SJSA1 (cell line): ENCODE measurements around the gene SERTAD3. TPM values are rescaled to one million over a fixed set of nuclear protein-coding genes. Genes with fewer than 3 reads are reported as not detected.
A peak's percentile ranks its signal among the peaks of the same experiment; 100 is the strongest.
"Not testable (repeated sequence)": the region's sequence is repeated elsewhere in the genome, so short reads cannot be mapped to it uniquely, and the experiment has no call there.

Experiments used
- DNase-seq, 2 experiments: peaks; one replicate each; pipeline ENCODE4 v3.0.0-alpha.2; 2015 to 2020; ENCODE audit warnings: low spot score in 2 of 2, low read depth in 1 of 2
- H3K27ac ChIP-seq: fragments of 250-450 bp; sonication (Bioruptor Pico); 2 replicates; pipeline ENCODE4 v1.5.1; 2020; ENCODE audit warnings: mild to moderate bottlenecking, moderate library complexity
- H3K27me3 ChIP-seq: fragments of 250-450 bp; sonication (Bioruptor Pico); replicated peaks from 2 replicates; pipeline ENCODE4 v1.5.1; 2020; ENCODE audit warnings: mild to moderate bottlenecking, moderate library complexity
- H3K36me3 ChIP-seq: fragments of 250-450 bp; sonication (Bioruptor Pico); 2 replicates; pipeline ENCODE4 v1.5.1; 2020; ENCODE audit warnings: mild to moderate bottlenecking
- H3K4me1 ChIP-seq: fragments of 250-450 bp; sonication (Bioruptor Pico); replicated peaks from 2 replicates; pipeline ENCODE4 v1.6.1; 2021; ENCODE audit warnings: mild to moderate bottlenecking
- H3K4me3 ChIP-seq: fragments of 250-450 bp; sonication (Bioruptor Pico); 2 replicates; pipeline ENCODE4 v1.5.1; 2020; ENCODE audit warnings: mild to moderate bottlenecking
- H3K9me3 ChIP-seq: fragments of 250-450 bp; sonication (Bioruptor Pico); replicated peaks from 2 replicates; pipeline ENCODE4 v1.5.1; 2020; ENCODE audit warnings: mild to moderate bottlenecking
- total RNA-seq: library from RNA; depleted of rRNA; stranded (reverse); fragments of >200 nt; shearing (Covaris generic); gene quantifications from 2 replicates; pipeline ENCODE4 v1.2.3, GENCODE V29; 2014

The SERTAD3 gene
- total RNA-seq, 1 experiment from 2014 or later: 16.1 TPM

DNA sequence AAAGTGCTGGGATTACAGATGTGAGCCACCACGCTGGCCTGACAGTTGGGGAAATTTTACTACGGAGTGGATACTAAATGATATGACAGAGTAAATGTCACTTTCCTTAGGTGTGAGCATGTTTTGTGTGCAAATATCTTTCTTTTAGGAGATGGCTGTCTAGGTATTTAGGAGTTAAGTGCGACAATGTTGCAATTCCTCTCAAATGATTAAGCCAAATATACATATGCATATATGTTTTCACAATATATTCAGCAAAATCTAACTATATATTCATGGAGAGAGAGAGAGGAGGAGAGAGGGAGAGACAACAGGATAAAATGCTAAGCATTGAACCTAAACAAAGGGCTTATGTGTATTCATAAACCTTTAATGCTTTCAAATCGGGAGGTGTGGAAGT is 5.4 kb upstream of the SERTAD3 start:
- DNase-seq: no peak
- no peaks in the 10 kb centered on the region for H3K9me3 ChIP-seq
- H3K4me3 ChIP-seq: no peak overlapping the region
- H3K27me3 ChIP-seq: no peaks in the 10 kb centered on the region
- 0 out of 2 replicates have a peak, but pooled peaks cover 3% of the 10 kb centered on the region for H3K36me3 ChIP-seq
- H3K27ac ChIP-seq: no peak overlapping the region
- no peaks in the 10 kb centered on the region for H3K4me1 ChIP-seq

DNA sequence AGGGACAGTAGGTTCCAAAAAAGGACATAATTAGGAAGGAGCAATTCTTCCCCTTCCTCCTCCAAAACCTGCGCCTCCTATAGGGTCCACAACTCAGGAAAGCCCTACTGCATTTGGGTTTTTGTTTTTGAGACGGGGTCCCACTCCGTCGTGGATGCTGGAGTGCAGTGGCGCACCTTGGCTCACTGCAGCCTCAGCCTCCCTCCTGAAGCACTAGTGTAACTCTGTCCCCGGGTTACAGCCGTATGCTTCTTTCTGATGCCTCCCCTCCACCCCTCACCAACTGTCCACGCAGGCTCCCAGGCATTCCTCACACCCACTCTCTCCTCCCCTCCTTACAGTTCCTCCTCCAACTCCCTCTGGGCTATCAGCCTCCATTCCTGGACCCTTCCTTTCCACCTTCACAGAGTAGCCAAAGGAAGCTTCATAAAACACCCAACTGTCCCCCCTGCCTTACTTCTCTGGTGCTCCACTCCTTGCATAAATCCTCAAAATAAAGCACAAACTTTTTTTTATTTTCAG is 2.2 kb upstream of the SERTAD3 start:
- H3K4me1 ChIP-seq: peaks cover 7% of the 10 kb centered on the region
- H3K27me3 ChIP-seq: no peaks in the 10 kb centered on the region
- peaks cover 20% of the 10 kb centered on the region for H3K36me3 ChIP-seq
- no peak overlapping the region for H3K4me3 ChIP-seq
- H3K27ac ChIP-seq: no peak overlapping the region
- H3K9me3 ChIP-seq: no peaks in the 10 kb centered on the region
- DNase-seq: no peak

DNA sequence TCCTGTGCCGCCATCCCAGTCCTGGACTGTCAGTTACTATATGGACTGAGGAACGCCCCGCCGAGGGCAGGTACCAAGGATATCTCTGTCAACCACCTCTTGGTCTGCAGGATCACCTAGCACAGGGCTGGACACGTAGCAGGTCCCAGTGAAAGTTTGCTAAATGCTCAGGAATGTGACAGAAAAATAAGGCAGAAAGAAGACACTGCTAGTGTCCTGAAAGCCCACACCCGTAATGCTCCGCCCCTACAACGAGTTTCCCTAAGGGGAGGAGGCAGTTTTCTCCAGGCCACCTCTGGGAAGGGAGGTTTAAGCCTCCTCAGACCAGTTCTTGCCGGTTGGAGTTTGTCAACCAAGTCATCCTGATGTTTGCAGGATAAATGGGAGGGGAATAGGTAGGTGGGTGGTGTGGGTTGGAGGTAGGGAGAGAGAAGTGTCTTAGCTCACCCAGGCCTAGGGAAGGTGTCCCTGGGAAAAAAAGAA is 1.7 kb upstream of the SERTAD3 start:
- H3K4me3 ChIP-seq: no peak overlapping the region
- no peaks in the 10 kb centered on the region for H3K9me3 ChIP-seq
- DNase-seq: no peak
- no peaks in the 10 kb centered on the region for H3K27me3 ChIP-seq
- H3K36me3 ChIP-seq: peaks cover 25% of the 10 kb centered on the region
- peaks cover 7% of the 10 kb centered on the region for H3K4me1 ChIP-seq
- no peak overlapping the region for H3K27ac ChIP-seq

DNA sequence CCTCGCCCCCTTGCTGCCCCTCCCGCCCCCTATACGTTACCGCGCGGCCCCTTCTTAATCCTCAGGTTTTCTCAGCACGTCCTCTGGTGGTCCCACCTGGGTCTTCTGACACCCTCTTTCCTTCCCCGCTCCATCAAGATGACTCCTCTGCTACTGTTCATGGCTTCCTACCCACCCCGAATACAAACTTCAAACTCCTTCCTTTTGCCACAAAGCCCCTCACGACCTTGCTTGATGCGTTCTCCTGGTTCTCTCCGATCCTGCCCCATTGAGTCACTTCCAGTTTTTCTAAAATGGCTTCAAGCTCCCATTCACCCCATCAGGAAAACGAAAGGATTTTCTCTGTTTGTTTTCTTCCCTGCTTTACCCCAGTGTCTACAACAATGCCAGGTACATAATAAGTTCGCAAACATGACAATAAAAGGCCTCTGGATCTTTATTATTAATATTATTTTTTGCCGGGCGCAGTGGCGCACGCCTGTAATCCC is 734 bp upstream of the SERTAD3 start:
- DNase-seq: no peak
- Histone ChIP-seq H3K36me3 (peaks cover 32% of the 10 kb centered on the region), H3K27me3 (no peaks in the 10 kb centered on the region), H3K27ac (peak overlapping the region; percentile 55), H3K4me3 (peak overlapping the region; percentile 59), H3K4me1 (peaks cover 7% of the 10 kb centered on the region), H3K9me3 (no peaks in the 10 kb centered on the region)

DNA sequence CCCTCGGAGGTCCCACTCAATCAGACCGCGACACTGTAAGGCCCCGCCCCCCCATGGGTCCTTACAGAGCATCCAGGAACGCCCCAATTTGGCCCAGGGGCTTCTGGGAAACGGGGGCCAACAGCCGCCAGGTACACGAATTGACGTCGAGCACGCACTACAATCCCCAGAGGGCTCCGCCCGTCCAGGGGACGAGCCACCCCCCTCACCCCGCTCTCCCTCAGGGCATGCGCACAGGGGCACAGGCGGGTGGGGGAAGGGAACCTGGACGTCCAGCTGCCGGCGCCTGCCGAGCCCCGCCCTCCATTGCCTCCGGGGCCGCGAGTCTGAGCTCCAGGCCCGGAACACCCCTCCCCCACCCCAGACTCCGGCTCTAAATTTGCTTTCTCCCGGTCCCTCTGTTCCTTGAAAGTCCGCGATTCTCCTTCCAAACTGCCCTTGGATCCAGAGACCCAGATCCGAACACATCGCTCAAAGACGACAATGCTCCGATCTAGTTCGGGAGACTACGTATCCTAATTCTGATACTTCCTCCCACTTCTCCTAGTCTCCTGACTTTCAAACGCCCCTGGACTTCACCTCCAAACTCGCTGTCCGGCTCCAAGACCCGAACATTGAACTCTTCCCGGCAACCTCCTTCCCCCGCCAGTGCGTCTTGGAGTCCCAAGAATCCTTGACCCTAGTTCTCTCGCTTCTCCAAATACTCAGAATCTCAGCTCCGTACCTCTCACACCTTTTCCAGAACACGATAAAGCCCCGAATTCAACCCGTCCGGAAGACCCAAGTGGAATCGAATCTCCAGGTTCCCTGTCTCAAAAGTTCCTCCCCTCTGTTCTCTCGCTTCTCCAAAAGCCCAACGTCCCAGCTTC is 770 bp downstream of the SERTAD3 start:
- Histone ChIP-seq H3K27ac (peak overlapping the region; percentile 69), H3K9me3 (no peaks in the 10 kb centered on the region), H3K4me1 (peaks cover 7% of the 10 kb centered on the region), H3K36me3 (peaks cover 29% of the 10 kb centered on the region), H3K27me3 (no peaks in the 10 kb centered on the region), H3K4me3 (peak overlapping the region; percentile 59)
- peak; percentile 100 for DNase-seq

DNA sequence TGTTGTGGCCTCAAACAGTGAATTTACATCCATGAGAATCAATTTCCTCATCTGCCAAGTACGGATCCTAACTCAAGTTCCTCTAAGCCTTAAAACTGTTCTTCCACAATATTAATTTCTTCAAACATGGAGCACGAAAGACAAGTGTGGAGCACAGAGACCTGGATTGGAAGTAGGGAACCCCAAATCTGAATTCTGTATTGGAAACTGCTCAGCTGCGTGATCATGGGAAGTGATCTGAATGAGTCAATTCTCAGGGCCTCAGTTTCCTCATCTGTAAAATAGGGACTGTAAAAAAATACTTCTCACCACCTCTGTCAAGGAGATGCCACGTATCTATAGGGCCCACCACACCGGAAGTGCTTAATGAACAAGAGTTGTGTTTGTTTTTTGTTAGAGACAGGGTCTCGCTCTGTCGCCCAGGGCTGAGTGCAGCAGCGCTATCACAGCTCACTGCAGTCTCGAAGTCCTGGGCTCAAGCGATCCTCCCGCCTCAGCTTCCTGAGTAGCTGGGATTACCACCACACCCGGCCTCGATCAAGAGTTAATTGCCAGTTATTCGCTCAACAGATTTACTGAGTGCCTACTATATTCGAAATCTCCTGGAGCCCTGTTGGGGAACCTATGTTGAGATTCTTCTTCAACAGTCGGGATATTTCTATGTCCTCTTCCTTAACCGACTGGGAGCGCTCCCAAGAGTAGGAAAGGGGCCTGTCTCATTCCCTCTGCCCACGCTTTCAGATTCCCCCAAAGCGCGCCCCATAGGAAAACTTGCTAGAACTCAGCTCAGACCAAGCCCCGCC is 1.6 kb downstream of the SERTAD3 start:
- H3K27ac ChIP-seq: no peak overlapping the region
- no peaks in the 10 kb centered on the region for H3K9me3 ChIP-seq
- H3K36me3 ChIP-seq: peaks cover 29% of the 10 kb centered on the region
- no peaks in the 10 kb centered on the region for H3K27me3 ChIP-seq
- DNase-seq: no peak
- peak overlapping the region; percentile 59 for H3K4me3 ChIP-seq
- peaks cover 7% of the 10 kb centered on the region for H3K4me1 ChIP-seq

DNA sequence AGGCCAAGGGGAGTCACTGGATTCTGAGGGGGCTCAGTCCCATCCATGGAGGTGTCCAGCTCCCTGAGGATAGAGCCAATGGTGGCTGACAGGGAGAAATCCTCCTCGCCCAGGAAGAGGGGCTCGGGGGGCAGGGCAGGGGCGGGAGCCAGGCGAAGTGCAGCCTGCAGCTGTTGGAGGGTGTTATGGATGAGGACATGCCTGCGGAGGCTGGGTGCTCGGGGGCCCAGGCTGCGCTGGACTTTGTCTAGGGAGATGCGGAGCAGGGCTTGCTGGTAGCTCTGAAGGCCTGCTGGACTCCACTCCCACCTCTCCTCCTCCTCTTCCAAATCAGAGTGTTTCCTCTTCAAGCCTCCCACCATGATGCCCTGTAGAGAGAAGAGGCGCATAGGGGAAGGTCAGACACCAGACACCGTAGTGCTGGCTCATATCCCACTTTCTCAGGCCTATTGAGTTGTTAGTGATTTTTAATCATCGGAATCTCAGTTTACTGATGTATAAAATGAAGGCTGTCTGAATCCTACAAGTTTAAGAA is 2.3 kb downstream of the SERTAD3 start:
- DNase-seq: no peak
- no peak overlapping the region for H3K4me3 ChIP-seq
- peaks cover 29% of the 10 kb centered on the region for H3K36me3 ChIP-seq
- peaks cover 7% of the 10 kb centered on the region for H3K4me1 ChIP-seq
- no peak overlapping the region for H3K27ac ChIP-seq
- no peaks in the 10 kb centered on the region for H3K9me3 ChIP-seq
- no peaks in the 10 kb centered on the region for H3K27me3 ChIP-seq

DNA sequence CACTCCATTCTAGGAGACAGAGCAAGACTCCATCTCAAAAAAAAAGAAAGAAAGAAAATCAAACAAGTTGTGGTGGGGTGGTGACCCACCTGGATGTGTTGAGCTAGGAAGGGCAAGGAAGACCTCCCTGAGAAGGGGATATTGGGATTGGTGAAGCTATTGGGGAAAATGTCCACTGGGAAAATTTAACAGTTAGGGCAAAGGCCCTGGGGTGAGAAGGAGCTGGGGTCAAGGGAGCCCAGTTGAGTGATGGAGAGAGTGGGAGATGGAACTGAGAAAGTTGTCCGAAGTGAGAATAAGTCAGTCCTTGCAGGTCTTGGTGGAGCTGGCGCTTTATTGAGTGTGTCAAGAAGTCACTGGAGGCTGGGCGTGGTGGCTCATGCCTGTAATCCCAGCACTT is 5.9 kb downstream of the SERTAD3 start:
- no peak for DNase-seq
- H3K27me3 ChIP-seq: no peaks in the 10 kb centered on the region
- peaks cover 25% of the 10 kb centered on the region for H3K36me3 ChIP-seq
- no peak overlapping the region for H3K4me3 ChIP-seq
- peaks cover 19% of the 10 kb centered on the region for H3K4me1 ChIP-seq
- H3K9me3 ChIP-seq: no peaks in the 10 kb centered on the region
- no peak overlapping the region for H3K27ac ChIP-seq

DNA sequence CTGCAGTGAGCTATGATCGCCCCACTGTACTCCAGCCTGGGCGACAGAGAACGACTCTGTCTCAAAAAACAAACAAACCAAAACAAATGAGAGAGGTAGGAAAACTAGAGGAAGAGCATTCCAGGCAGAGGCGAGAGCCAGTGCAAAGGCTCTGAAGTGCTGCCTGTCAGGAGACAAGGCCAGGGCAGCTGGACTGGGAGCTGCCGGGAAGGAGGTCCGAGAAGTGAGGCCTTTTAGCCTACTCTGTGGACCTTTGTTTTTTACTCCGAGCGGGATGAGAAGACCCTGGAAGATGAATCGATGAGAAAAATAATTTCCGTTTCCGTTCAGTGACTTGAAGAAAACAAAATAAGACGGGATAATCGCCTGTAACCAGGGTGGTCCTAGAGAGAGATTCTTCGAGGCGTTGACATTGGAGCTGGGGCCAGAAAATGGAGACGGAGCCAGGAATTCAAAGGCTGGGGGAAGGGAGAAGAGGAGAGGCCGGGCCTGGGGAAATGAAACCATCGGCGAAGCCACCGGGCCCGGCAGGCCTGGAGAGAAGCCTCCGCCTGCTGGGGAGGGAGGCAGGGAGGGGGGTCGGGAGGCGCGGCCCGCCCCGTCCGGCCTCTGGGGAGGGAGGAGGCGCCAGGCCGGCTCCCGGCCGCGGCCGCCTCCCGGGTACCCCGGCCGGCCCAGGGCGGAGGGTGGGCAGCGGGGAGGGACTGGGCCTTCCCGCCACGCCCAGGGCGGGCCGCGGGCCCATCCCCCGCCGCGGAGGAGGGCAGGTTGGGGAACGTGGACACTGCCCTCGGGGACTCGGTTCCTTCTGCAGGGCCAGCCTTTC is 10.5 kb downstream of the SERTAD3 start:
- H3K4me3 ChIP-seq: peak overlapping the region; percentile 35
- H3K36me3 ChIP-seq: no peaks in the 10 kb centered on the region
- peak overlapping the region; percentile 88 for H3K27ac ChIP-seq
- no peaks in the 10 kb centered on the region for H3K9me3 ChIP-seq
- peak; percentile 89 to 92 for DNase-seq
- H3K4me1 ChIP-seq: peaks cover 26% of the 10 kb centered on the region
- no peaks in the 10 kb centered on the region for H3K27me3 ChIP-seq

DNA sequence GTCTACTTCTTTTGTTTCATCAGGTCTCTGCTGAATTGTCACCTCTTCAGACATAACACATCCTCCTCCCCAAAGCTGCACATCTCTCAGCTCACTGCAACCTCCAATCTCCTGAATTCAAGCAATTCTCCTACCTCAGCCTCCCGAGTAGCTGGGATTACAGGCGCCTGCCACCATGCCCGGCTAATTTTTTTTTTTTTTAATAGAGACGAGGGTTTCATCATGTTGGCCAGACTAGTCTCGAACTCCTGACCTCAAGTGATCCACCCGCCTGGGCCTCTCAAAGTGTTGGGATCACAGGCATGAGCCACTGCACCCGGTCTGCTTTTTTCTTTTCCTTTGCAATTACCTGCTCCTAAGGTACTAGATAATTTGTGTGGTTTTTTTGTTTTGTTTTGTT is 11.4 kb downstream of the SERTAD3 start:
- Histone ChIP-seq H3K27ac (peak overlapping the region; percentile 88), H3K4me1 (peaks cover 26% of the 10 kb centered on the region), H3K4me3 (peak overlapping the region; percentile 35)
- not testable (repeated sequence) for H3K27me3 ChIP-seq, DNase-seq, H3K36me3 ChIP-seq, H3K9me3 ChIP-seq

DNA sequence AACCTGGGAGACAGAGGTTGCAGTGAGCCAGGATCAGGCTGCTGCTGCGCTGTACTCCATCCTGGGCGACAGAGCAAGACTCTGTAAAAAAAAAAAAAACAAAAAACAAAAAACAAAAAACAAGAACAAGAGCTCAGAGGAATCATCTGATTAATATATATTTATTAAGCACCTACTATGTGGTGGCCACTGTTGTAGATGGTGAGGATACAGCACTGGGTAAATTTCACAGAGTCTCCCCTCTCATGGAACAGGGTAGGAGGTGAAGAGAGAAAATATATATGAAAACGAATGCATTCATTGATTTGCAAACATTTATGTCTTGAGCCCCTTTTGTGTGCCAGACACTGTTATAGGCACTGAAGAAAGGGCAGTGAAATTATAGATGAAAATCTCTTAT is 12.4 kb downstream of the SERTAD3 start:
- Histone ChIP-seq H3K27ac (no peak overlapping the region), H3K36me3 (no peaks in the 10 kb centered on the region), H3K9me3 (no peaks in the 10 kb centered on the region), H3K4me3 (no peak overlapping the region), H3K27me3 (no peaks in the 10 kb centered on the region), H3K4me1 (peaks cover 26% of the 10 kb centered on the region)
- no peak for DNase-seq

DNA sequence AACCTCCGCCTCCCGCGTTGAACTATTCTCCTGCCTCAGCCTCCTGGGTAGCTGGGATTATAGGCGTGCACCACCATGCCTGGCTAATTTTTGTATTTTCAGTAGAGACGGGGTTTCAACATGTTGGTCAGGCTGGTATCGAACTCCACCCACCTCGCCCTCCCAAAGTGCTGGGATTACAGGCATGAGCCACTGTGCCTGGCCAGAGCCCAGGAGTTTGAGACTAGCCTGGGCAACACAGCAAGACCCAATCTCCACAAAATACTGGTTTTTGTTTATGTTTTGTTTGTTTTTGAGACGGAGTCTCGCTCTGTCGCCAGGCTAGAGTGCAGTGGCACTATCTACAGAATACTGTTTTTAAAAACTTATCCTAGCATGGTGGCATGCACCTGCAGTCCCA is 13.9 kb downstream of the SERTAD3 start:
- H3K4me1 ChIP-seq: peaks cover 26% of the 10 kb centered on the region
- not testable (repeated sequence) for H3K36me3 ChIP-seq, H3K27me3 ChIP-seq, DNase-seq, H3K9me3 ChIP-seq, H3K27ac ChIP-seq, H3K4me3 ChIP-seq

DNA sequence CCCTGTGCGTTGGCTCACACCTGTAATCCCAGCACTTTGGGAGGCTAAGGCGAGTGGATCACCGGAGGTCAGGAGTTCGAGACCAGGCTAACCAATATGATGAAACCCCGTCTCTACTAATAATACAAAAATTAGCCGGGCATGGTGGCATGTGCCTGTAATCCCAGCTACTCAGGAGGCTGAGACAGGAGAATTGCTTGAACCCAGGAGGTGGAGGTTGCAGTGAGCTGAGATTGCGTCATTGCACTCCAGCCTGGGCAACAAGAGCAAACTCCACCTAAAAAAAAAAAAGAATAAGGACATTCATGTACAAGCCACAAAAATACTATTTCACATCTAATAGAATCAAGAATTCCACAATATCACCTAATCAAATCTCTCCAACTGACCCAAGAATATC is 15.9 kb downstream of the SERTAD3 start:
- DNase-seq, H3K36me3 ChIP-seq, H3K9me3 ChIP-seq, H3K27ac ChIP-seq, H3K4me3 ChIP-seq, H3K27me3 ChIP-seq: not testable (repeated sequence)
- H3K4me1 ChIP-seq: peaks cover 13% of the 10 kb centered on the region
